Measurements from ENCODE around the gene PYCR2. TPM values are rescaled to one million over a fixed set of nuclear protein-coding genes. Genes with fewer than 3 reads are reported as not detected.

PYCR2 gene
- total RNA-seq, 4 donors from 2014 or later = 31.1 to 46.2 (median 35.5) TPM

GRCh38 chr1:225953315-225953714 lies 29.3 kb upstream of the PYCR2 start:
- Histone ChIP-seq H3K27ac (no peak overlapping the region), H3K9me3 (no peaks in the 10 kb centered on the region), H3K4me3 (no peak overlapping the region), H3K36me3 (no peaks in the 10 kb centered on the region), H3K27me3 (no peaks in the 10 kb centered on the region), H3K4me1 (no peaks in the 10 kb centered on the region)
- TF ChIP-seq CTCF (IDR thresholded peaks at IDR 0.05) = no peak
- no peak for TF ChIP-seq POLR2A (IDR thresholded peaks at IDR 0.05)
- DNase-seq = no peak

- DNase-seq = no peak
- TF ChIP-seq POLR2A (IDR thresholded peaks at IDR 0.05) (no peak), CTCF (IDR thresholded peaks at IDR 0.05) (no peak)
Observed at GRCh38 chr1:225950905-225951497, 27.0 kb upstream of the PYCR2 start.

GRCh38 chr1:225949041-225949440 lies 25.0 kb upstream of the PYCR2 start:
- H3K4me3 ChIP-seq = no peak overlapping the region
- no peaks in the 10 kb centered on the region for H3K9me3 ChIP-seq
- no peaks in the 10 kb centered on the region for H3K36me3 ChIP-seq
- peaks cover 0 to 3% (median 0%) of the 10 kb centered on the region in 4 donors for H3K4me1 ChIP-seq
- TF ChIP-seq CTCF (IDR thresholded peaks at IDR 0.05) = no peak
- no peak for DNase-seq
- H3K27me3 ChIP-seq = no peaks in the 10 kb centered on the region
- H3K27ac ChIP-seq = no peak overlapping the region

More at GRCh38 chr1:225950905-225951497, 27.0 kb upstream of the PYCR2 start:
- Histone ChIP-seq H3K4me1 (no peaks in the 10 kb centered on the region), H3K9me3 (no peaks in the 10 kb centered on the region), H3K4me3 (no peak overlapping the region), H3K36me3 (no peaks in the 10 kb centered on the region), H3K27ac (no peak overlapping the region), H3K27me3 (no peaks in the 10 kb centered on the region)

GRCh38 chr1:225946803-225947202 lies 22.8 kb upstream of the PYCR2 start:
- Histone ChIP-seq H3K4me1 (peaks cover 0 to 3% (median 0%) of the 10 kb centered on the region in 4 donors), H3K27me3 (no peaks in the 10 kb centered on the region), H3K4me3 (no peak overlapping the region), H3K36me3 (no peaks in the 10 kb centered on the region), H3K9me3 (no peaks in the 10 kb centered on the region), H3K27ac (no peak overlapping the region)
- DNase-seq = no peak
- TF ChIP-seq POLR2A (IDR thresholded peaks at IDR 0.05) = no peak
- no peak for TF ChIP-seq CTCF (IDR thresholded peaks at IDR 0.05)

GRCh38 chr1:225946082-225946620 lies 22.1 kb upstream of the PYCR2 start:
- no peak for DNase-seq
- Histone ChIP-seq H3K27ac (no peak overlapping the region), H3K4me1 (peaks cover 0 to 4% (median 2%) of the 10 kb centered on the region in 4 donors), H3K4me3 (no peak overlapping the region), H3K9me3 (no peaks in the 10 kb centered on the region), H3K27me3 (no peaks in the 10 kb centered on the region), H3K36me3 (no peaks in the 10 kb centered on the region)
- TF ChIP-seq CTCF (IDR thresholded peaks at IDR 0.05) = no peak
- TF ChIP-seq POLR2A (IDR thresholded peaks at IDR 0.05) = no peak

Measured in Peyer's patch (tissue), 4 donors.